Measurements from ENCODE around the gene IQGAP2.

The IQGAP2 gene

DNA sequence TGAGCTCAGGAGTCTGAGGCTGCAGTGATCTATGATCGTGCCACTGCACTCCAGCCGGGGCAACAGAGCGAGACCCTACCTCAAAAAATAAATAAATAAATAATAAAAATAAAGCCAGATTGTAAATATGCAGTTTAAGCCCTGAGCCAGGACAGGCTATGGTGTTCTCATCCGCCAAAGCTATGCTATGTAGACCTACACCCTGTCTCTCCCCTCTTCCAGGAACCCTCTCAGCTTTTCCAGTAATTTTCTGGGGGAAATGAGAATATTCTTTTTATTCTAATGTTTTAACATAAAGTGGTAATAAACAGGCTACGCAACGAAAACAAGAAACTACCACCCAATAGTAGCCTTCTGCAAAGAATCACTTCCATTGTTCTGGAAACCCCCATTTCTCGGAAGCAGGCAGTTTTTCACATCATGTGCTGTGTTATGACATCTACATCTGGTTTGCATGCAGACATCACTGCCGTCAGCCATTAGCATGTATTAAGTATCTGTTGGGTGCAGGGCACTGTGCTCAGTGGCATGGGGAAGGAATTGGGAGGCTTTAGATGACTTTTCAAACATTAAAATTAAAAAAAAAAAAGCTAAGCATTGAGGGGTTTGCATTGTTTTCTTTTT is 274.9 kb downstream of the IQGAP2 start:
- POLR2A ChIA-PET: no interaction called here
- no peaks in the 10 kb centered on the region for H3K4me1 ChIP-seq (ENCODE audit: control insufficient read depth, insufficient read depth, low read length)
- H3K4me3 ChIP-seq (ENCODE audit: low read depth, low read length): no peak overlapping the region
- H3K9me3 ChIP-seq (ENCODE audit: control insufficient read depth, insufficient read depth, low read depth, low read length): no peaks in the 10 kb centered on the region
- TF ChIP-seq ZNF785 (tag by site-specific recombination; IDR thresholded peaks at IDR 0.05): no peak
- no peak for TF ChIP-seq MEIS1 (CRISPR knock-in tag; IDR thresholded peaks at IDR 0.05; ENCODE audit: borderline replicate concordance)
- no peak for TF ChIP-seq ZNF449 (tag by site-specific recombination; IDR thresholded peaks at IDR 0.05)
- TF ChIP-seq ZNF521 (tag by site-specific recombination; IDR thresholded peaks at IDR 0.05): no peak
- TF ChIP-seq ZNF16 (tag by site-specific recombination; IDR thresholded peaks at IDR 0.05; ENCODE audit: low read depth): no peak
- TF ChIP-seq, protein P1, sequence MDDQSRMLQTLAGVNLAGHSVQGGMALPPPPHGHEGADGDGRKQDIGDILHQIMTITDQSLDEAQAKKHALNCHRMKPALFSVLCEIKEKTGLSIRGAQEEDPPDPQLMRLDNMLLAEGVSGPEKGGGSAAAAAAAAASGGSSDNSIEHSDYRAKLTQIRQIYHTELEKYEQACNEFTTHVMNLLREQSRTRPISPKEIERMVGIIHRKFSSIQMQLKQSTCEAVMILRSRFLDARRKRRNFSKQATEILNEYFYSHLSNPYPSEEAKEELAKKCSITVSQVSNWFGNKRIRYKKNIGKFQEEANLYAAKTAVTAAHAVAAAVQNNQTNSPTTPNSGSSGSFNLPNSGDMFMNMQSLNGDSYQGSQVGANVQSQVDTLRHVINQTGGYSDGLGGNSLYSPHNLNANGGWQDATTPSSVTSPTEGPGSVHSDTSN (CRISPR knock-in tag; IDR thresholded peaks at IDR 0.05): no peak
- no peak for TF ChIP-seq ZNF677 (tag by site-specific recombination; IDR thresholded peaks at IDR 0.05)
- TF ChIP-seq PRDM1 (tag by site-specific recombination; IDR thresholded peaks at IDR 0.05): no peak
- no peak for TF ChIP-seq ZNF704 (tag by site-specific recombination; IDR thresholded peaks at IDR 0.05)
- no peak for TF ChIP-seq ZNF660 (tag by site-specific recombination; IDR thresholded peaks at IDR 0.05)
- TF ChIP-seq YY1 (tag by site-specific recombination; IDR thresholded peaks at IDR 0.05): no peak
- TF ChIP-seq ZNF48 (tag by site-specific recombination; IDR thresholded peaks at IDR 0.05): no peak
- CTCF ChIA-PET: no interaction called here
- no peak overlapping the region for H3K27ac ChIP-seq (ENCODE audit: extremely low read depth, low read depth, low read length)
- H3K36me3 ChIP-seq (ENCODE audit: control insufficient read depth in 2 of 2, insufficient read depth in 1 of 2, low read length in 2 of 2): no peaks in the 10 kb centered on the region

DNA sequence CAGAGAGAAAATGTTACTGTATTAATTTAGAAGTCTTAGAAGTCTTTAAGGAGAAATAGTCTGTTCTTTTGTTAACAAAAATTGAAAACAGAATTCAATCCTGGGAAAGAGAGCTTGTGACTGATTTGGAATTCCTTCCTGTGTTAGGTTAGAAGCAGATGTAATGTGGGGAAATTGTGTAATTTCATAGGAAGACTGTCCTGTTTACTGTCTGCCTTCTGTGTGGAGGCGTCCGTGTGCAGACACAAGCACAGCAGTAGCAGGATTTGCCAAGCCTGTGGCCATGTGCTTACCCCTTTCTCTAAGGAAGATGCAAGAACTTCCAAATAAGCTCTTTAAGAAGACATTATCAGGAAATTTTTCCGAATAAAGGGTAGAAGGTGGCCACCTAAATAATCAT is 276.1 kb downstream of the IQGAP2 start:
- CTCF ChIA-PET: interaction anchor here (0.8 to 1.5 kb wide), 2 partner anchors 26 to 150 kb away, joined by 3 read pairs; no protein-coding TSS in a partner anchor
- no peak overlapping the region for H3K4me3 ChIP-seq (ENCODE audit: low read depth, low read length)
- H3K9me3 ChIP-seq (ENCODE audit: control insufficient read depth, insufficient read depth, low read depth, low read length): no peaks in the 10 kb centered on the region
- POLR2A ChIA-PET: no interaction called here
- no peaks in the 10 kb centered on the region for H3K36me3 ChIP-seq (ENCODE audit: control insufficient read depth in 2 of 2, insufficient read depth in 1 of 2, low read length in 2 of 2)
- no peak overlapping the region for H3K27ac ChIP-seq (ENCODE audit: extremely low read depth, low read depth, low read length)
- no peaks in the 10 kb centered on the region for H3K4me1 ChIP-seq (ENCODE audit: control insufficient read depth, insufficient read depth, low read length)
- TF ChIP-seq ZSCAN16 (tag by site-specific recombination; IDR thresholded peaks at IDR 0.05) (no peak), ZNF274 (IDR thresholded peaks at IDR 0.05; ENCODE audit: low read length) (no peak), ZNF274 (tag by site-specific recombination; IDR thresholded peaks at IDR 0.05; ENCODE audit: borderline replicate concordance) (no peak), BCL11B (tag by site-specific recombination; IDR thresholded peaks at IDR 0.05; ENCODE audit: low read depth) (no peak), YY1 (tag by site-specific recombination; IDR thresholded peaks at IDR 0.05) (no peak), ZNF639 (tag by site-specific recombination; IDR thresholded peaks at IDR 0.05) (no peak), ZNF169 (tag by site-specific recombination; IDR thresholded peaks at IDR 0.05) (no peak), ZNF837 (tag by site-specific recombination; IDR thresholded peaks at IDR 0.05) (no peak), ZNF155 (tag by site-specific recombination; IDR thresholded peaks at IDR 0.05) (no peak), ZNF585B (tag by site-specific recombination; IDR thresholded peaks at IDR 0.05) (no peak), ZNF626 (tag by site-specific recombination; IDR thresholded peaks at IDR 0.05) (no peak)
- TF ChIP-seq, protein P2, sequence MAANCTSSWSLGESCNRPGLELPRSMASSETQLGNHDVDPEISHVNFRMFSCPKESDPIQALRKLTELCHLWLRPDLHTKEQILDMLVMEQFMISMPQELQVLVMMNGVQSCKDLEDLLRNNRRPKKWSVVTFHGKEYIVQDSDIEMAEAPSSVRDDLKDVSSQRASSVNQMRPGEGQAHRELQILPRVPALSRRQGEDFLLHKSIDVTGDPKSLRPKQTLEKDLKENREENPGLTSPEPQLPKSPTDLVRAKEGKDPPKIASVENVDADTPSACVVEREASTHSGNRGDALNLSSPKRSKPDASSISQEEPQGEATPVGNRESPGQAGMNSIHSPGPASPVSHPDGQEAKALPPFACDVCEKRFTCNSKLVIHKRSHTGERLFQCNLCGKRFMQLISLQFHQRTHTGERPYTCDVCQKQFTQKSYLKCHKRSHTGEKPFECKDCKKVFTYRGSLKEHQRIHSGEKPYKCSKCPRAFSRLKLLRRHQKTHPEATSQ (tag by site-specific recombination; IDR thresholded peaks at IDR 0.05): no peak
- TF ChIP-seq, protein P3, sequence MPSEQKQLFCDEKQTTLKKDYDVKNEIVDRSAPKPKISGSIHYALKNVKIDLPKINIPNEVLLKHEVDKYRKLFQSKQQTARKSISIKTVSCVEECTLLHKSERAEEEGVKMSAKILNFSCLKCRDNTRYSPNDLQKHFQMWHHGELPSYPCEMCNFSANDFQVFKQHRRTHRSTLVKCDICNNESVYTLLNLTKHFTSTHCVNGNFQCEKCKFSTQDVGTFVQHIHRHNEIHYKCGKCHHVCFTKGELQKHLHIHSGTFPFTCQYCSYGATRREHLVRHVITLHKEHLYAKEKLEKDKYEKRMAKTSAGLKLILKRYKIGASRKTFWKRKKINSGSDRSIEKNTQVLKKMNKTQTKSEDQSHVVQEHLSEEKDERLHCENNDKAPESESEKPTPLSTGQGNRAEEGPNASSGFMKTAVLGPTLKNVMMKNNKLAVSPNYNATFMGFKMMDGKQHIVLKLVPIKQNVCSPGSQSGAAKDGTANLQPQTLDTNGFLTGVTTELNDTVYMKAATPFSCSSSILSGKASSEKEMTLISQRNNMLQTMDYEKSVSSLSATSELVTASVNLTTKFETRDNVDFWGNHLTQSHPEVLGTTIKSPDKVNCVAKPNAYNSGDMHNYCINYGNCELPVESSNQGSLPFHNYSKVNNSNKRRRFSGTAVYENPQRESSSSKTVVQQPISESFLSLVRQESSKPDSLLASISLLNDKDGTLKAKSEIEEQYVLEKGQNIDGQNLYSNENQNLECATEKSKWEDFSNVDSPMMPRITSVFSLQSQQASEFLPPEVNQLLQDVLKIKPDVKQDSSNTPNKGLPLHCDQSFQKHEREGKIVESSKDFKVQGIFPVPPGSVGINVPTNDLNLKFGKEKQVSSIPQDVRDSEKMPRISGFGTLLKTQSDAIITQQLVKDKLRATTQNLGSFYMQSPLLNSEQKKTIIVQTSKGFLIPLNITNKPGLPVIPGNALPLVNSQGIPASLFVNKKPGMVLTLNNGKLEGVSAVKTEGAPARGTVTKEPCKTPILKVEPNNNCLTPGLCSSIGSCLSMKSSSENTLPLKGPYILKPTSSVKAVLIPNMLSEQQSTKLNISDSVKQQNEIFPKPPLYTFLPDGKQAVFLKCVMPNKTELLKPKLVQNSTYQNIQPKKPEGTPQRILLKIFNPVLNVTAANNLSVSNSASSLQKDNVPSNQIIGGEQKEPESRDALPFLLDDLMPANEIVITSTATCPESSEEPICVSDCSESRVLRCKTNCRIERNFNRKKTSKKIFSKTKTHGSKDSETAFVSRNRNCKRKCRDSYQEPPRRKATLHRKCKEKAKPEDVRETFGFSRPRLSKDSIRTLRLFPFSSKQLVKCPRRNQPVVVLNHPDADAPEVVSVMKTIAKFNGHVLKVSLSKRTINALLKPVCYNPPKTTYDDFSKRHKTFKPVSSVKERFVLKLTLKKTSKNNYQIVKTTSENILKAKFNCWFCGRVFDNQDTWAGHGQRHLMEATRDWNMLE (tag by site-specific recombination; conservative IDR thresholded peaks at IDR 0.05; ENCODE audit: low read depth): no peak

Measured in HEK293 (cell line).